GM12878 (cell line): ENCODE measurements around the gene UBE3B. TPM values are rescaled to one million over a fixed set of nuclear protein-coding genes. Genes with fewer than 3 reads are reported as not detected.

Source experiments
- ATAC-seq: fragments of 200-7000 bp; cut with Tn5 transposase; 3 replicates; pipeline ENCODE4 v1.9.1; 2020; ENCODE audit warnings: mild to moderate bottlenecking, moderate library complexity
- BruUV-seq: library from RNA; stranded (reverse); fragments of 400-500 nt; replicated peaks from 2 replicates; lab custom pipeline; 2021; lab: Mats Ljungman, UMichigan
- CTCF ChIA-PET: fragments of 300-600 bp; sonication (Branson Sonifier 250); formaldehyde crosslinking; extraction: SDS; loops from one replicate; lab custom pipeline; 2021; ENCODE audit warnings: inconsistent platforms; lab: Yijun Ruan, JAX
- POLR2A ChIA-PET: fragments of 350-600 bp; formaldehyde crosslinking; extraction: SDS; loops from one replicate; lab custom pipeline; 2021; ENCODE audit warnings: inconsistent platforms; lab: Charles Lee
- RAD21 ChIA-PET: fragments of 300-600 bp; sonication (Branson Sonifier 250); formaldehyde crosslinking; loops from one replicate; lab custom pipeline; 2023; ENCODE audit warnings: antibody characterized with exemption; ENCODE audit not compliant: unreplicated experiment; lab: Charles Lee
- SMC1A ChIA-PET: fragments of 300-600 bp; sonication (Branson Sonifier 250); formaldehyde crosslinking; loops from one replicate; lab custom pipeline; 2023; ENCODE audit not compliant: unreplicated experiment, uncharacterized antibody; lab: Charles Lee
- DNase-seq: peaks from one replicate; pipeline ENCODE4 v3.0.0-alpha.2; 2011; ENCODE audit warnings: low read depth, low spot score
- FAIRE-seq: peaks from 3 replicates; lab custom pipeline; 2011; peaks lifted over from hg19 to GRCh38; lab: Jason Lieb, UNC
- H2AFZ ChIP-seq: 2 replicates; pipeline ENCODE4 v1.6.0; 2011; ENCODE audit warnings: low read depth, low read length, control low read depth; ENCODE audit not compliant: control insufficient read depth
- H3K27ac ChIP-seq: 2 replicates; pipeline ENCODE4 v1.5.1; 2011; ENCODE audit warnings: control low read depth; ENCODE audit not compliant: control insufficient read depth, insufficient read depth
- H3K27me3 ChIP-seq, 2 experiments: replicated peaks in 1 of 2; 2 replicates each; pipeline versions ENCODE4 v1.6.0 to v1.6.1; 2011; ENCODE audit warnings: low read length in 1 of 2; ENCODE audit not compliant: control insufficient read depth in 2 of 2, insufficient read depth in 2 of 2
- H3K36me3 ChIP-seq, 2 experiments: 2 replicates each; pipeline ENCODE4 v1.5.1; 2011; ENCODE audit warnings: low read length in 1 of 2; ENCODE audit not compliant: control insufficient read depth in 2 of 2, insufficient read depth in 2 of 2
- H3K4me1 ChIP-seq: 2 replicates; pipeline ENCODE4 v1.6.1; 2011; ENCODE audit warnings: mild to moderate bottlenecking, low read length, moderate library complexity, mixed read lengths; ENCODE audit not compliant: control insufficient read depth, insufficient read depth
- H3K4me2 ChIP-seq: 2 replicates; pipeline ENCODE4 v1.6.0; 2011; ENCODE audit warnings: control low read depth; ENCODE audit not compliant: control insufficient read depth, insufficient read depth
- H3K4me3 ChIP-seq: fragments of 200-600 bp; sonication (generic); 2 replicates; pipeline ENCODE4 v1.5.1; 2016
- H3K79me2 ChIP-seq: 2 replicates; pipeline ENCODE4 v1.6.0; 2011; ENCODE audit warnings: low read length; ENCODE audit not compliant: control insufficient read depth, insufficient read depth
- H3K9ac ChIP-seq: 2 replicates; pipeline ENCODE4 v1.8.0; 2011; ENCODE audit warnings: low read length, control low read depth, mixed read lengths; ENCODE audit not compliant: control insufficient read depth, insufficient read depth
- H3K9me3 ChIP-seq: replicated peaks from 3 replicates; pipeline ENCODE4 v1.5.1; 2011; ENCODE audit warnings: mild to moderate bottlenecking, low read length; ENCODE audit not compliant: control insufficient read depth, insufficient read depth
- H4K20me1 ChIP-seq: 2 replicates; pipeline ENCODE4 v1.6.0; 2011; ENCODE audit not compliant: control insufficient read depth, insufficient read depth
- BACH1 ChIP-seq: fragments of 450-650 bp; IDR thresholded peaks from 2 replicates; pipeline ENCODE4 v1.6.1; 2017; ENCODE audit warnings: mild to moderate bottlenecking, borderline replicate concordance
- FOXK2 ChIP-seq: fragments of 450-650 bp; IDR thresholded peaks from 2 replicates; pipeline ENCODE4 v1.6.1; 2017; ENCODE audit warnings: mild to moderate bottlenecking, moderate library complexity
- KDM1A ChIP-seq: fragments of 200-600 bp; sonication (generic); IDR thresholded peaks from 2 replicates; pipeline ENCODE4 v1.6.1; 2016; ENCODE audit warnings: borderline replicate concordance
- MEF2A ChIP-seq: IDR thresholded peaks from 2 replicates; pipeline ENCODE4 v1.6.1; 2011; ENCODE audit warnings: low read depth, mild to moderate bottlenecking, low read length, moderate library complexity; ENCODE audit not compliant: insufficient read depth
- MTA3 ChIP-seq: IDR thresholded peaks from 2 replicates; pipeline ENCODE4 v1.6.1; 2012; ENCODE audit warnings: low read length, inconsistent platforms, borderline replicate concordance
- NFYB ChIP-seq: IDR thresholded peaks from 2 replicates; pipeline ENCODE4 v1.6.1; 2011; ENCODE audit warnings: low read depth, mild to moderate bottlenecking, low read length, improper control_type of control experiment, moderate library complexity; ENCODE audit not compliant: insufficient read depth
- NR2F1 ChIP-seq: fragments of 450-650 bp; conservative IDR thresholded peaks from 2 replicates; pipeline ENCODE4 v1.6.1; 2017; ENCODE audit warnings: mild to moderate bottlenecking
- PAX5 ChIP-seq: IDR thresholded peaks from 2 replicates; pipeline ENCODE4 v1.6.1; 2011; ENCODE audit warnings: low read depth, low read length, borderline replicate concordance
- PAX8 ChIP-seq: fragments of 450-650 bp; IDR thresholded peaks from 2 replicates; pipeline ENCODE4 v1.6.1; 2017; ENCODE audit warnings: mild to moderate bottlenecking, moderate library complexity
- PRDM15 ChIP-seq: fragments of 450-650 bp; formaldehyde crosslinking; IDR thresholded peaks from 2 replicates; pipeline ENCODE4 v1.4.0; 2020; ENCODE audit warnings: mild to moderate bottlenecking, moderate library complexity
- RAD51 ChIP-seq: fragments of 450-650 bp; IDR thresholded peaks from 2 replicates; pipeline ENCODE4 v1.6.1; 2016; ENCODE audit warnings: moderate library complexity, mild to moderate bottlenecking, inconsistent platforms
- RELB ChIP-seq: fragments of 450-650 bp; IDR thresholded peaks from 2 replicates; pipeline ENCODE4 v1.6.1; 2017; ENCODE audit warnings: low read depth, mild to moderate bottlenecking, moderate library complexity
- SIN3A ChIP-seq: IDR thresholded peaks from 2 replicates; pipeline ENCODE4 v1.6.1; 2012; ENCODE audit warnings: low read depth, low read length, improper control_type of control experiment
- SMARCA5 ChIP-seq: fragments of 450-650 bp; IDR thresholded peaks from 2 replicates; pipeline ENCODE4 v1.6.1; 2017; ENCODE audit warnings: mild to moderate bottlenecking
- SP1 ChIP-seq: IDR thresholded peaks from one replicate; pipeline ENCODE4 v1.6.1; 2011; ENCODE audit warnings: low read depth, low read length
- SUPT20H ChIP-seq: IDR thresholded peaks from 2 replicates; pipeline ENCODE4 v1.6.1; 2011; ENCODE audit warnings: low read depth, mild to moderate bottlenecking, low read length, moderate library complexity, borderline replicate concordance; ENCODE audit not compliant: control insufficient read depth
- TAF1 ChIP-seq: IDR thresholded peaks from 2 replicates; pipeline ENCODE4 v1.6.1; 2011; ENCODE audit warnings: mild to moderate bottlenecking, low read depth, low read length, borderline replicate concordance
- TARDBP ChIP-seq: IDR thresholded peaks from 2 replicates; pipeline ENCODE4 v1.6.1; 2016; ENCODE audit warnings: borderline replicate concordance
- TBL1XR1 ChIP-seq: IDR thresholded peaks from 2 replicates; pipeline ENCODE4 v1.6.1; 2012; ENCODE audit warnings: low read depth, low read length, improper control_type of control experiment
- WGBS: methylation state at CpG from one replicate; pipeline ENCODE4 v1.1.6; 2016; ENCODE audit warnings: low lambda C conversion rate; ENCODE audit not compliant: insufficient replicate concordance, insufficient coverage; ENCODE audit errors: missing lambda C conversion rate; 5-methylcytosine and 5-hydroxymethylcytosine counted together
- in situ Hi-C: fragments of 300-500 bp; cut with MboI; formaldehyde crosslinking; loops from 9 replicates; pipeline ENCODE4 v1.14.3; 2018; ENCODE audit warnings: mixed read lengths
- intact Hi-C: fragments of 100-400 bp; cut with micrococcal nuclease; formaldehyde crosslinking; loops from one replicate; pipeline ENCODE4 v1.14.2; 2022; ENCODE audit not compliant: unreplicated experiment
- polyA plus RNA-seq, 11 experiments: library from polyadenylated mRNA; depleted of rRNA in 4 of 11; unstranded in 6 of 11; stranded (reverse) in 5 of 11; fragments of >200 nt; fragmentation: Nextera tagmentation in 4 of 11; fragmentation: Illumina TruSeq in 1 of 11; extraction: Ambion mirVana in 4 of 11; extraction: Trizol in 1 of 11; gene quantifications; 1 replicate in 1 of 11; 2 replicates in 10 of 11; pipeline versions ENCODE4 v1.2.1 to v1.2.3, GENCODE V29; 2011 to 2016; ENCODE audit warnings: inconsistent platforms in 2 of 11, missing spikeins in 2 of 11, low read depth in 1 of 11
- total RNA-seq, 4 experiments: library from RNA; depleted of rRNA in 3 of 4; stranded (reverse); fragments of >200 nt in 3 of 4; fragmentation: Illumina TruSeq in 1 of 4; extraction: Trizol in 1 of 4; gene quantifications; 2 replicates each; pipeline versions ENCODE4 v1.2.1 to v1.2.3, GENCODE V29; 2013 to 2021

UBE3B gene
- total and polyA plus RNA-seq, 10 of the 15 experiments (the other 5 are each of a cell fraction or from before 2014, with no cell fraction given), result 7.4 to 25.3 (median 17.1) TPM

- TF ChIP-seq NR2F1 (no peak), SP1 (no peak), PAX8 (no peak), MTA3 (no peak), RELB (no peak), TAF1 (no peak), PAX5 (no peak), SIN3A (no peak), RAD51 (no peak), TARDBP (no peak), MEF2A (no peak), KDM1A (no peak), SMARCA5 (no peak), PRDM15 (CRISPR knock-in tag) (no peak), FOXK2 (no peak), BACH1 (no peak), SUPT20H (no peak), NFYB (no peak), TBL1XR1 (no peak)
- CTCF ChIA-PET, result no interaction called here
- FAIRE-seq (no peak), ATAC-seq (no peak), DNase-seq (no peak)
- RAD21 ChIA-PET, result no interaction called here
- BruUV-seq, result no TSS peak
- H3K79me2 ChIP-seq, result no peaks in the 10 kb centered on the region
- H3K27ac ChIP-seq, result no peak overlapping the region
- intact Hi-C loops (no loop called here), in situ Hi-C loops (no loop called here)
- no peaks in the 10 kb centered on the region for H3K9me3 ChIP-seq
- H3K4me1 ChIP-seq, result no peaks in the 10 kb centered on the region
- no peak overlapping the region for H3K4me2 ChIP-seq
- H2AFZ ChIP-seq, result no peak overlapping the region
- H3K9ac ChIP-seq, result no peak overlapping the region
- no peaks in the 10 kb centered on the region; a peak in 1 of 4 replicates for H3K36me3 ChIP-seq
- no peak overlapping the region for H3K4me3 ChIP-seq
- 96% methylated on average over 8 of the region's 8 CpGs for WGBS
- no peaks in the 10 kb centered on the region for H3K27me3 ChIP-seq
- SMC1A ChIA-PET, result no interaction called here
- POLR2A ChIA-PET, result no interaction called here
- H4K20me1 ChIP-seq, result no peaks in the 10 kb centered on the region
Measured at GRCh38 chr12:109533487-109533740, 56.0 kb downstream of the UBE3B start.
